Adrenal gland (tissue), 5 donors: ENCODE results near the gene SDK1.

Experiments used
- POLR2A ChIP-seq, 2 donors: fragments of 450-650 bp; IDR thresholded peaks; one replicate each; pipeline ENCODE4 v1.6.1; 2017; ENCODE audit warnings: antibody characterized with exemption in 2 of 2, mild to moderate bottlenecking in 2 of 2, moderate library complexity in 1 of 2
- TF ChIP-seq, protein P1 (sequence below), 6 experiments: fragments of 450-650 bp in 4 of 6; fragments of 200-600 bp in 2 of 6; sonication (generic) in 1 of 6; IDR thresholded peaks; 1 replicate in 5 of 6; 2 replicates in 1 of 6; pipeline versions ENCODE4 v1.5.1 to v1.8.0; 2016 to 2021; ENCODE audit warnings: antibody characterized with exemption in 6 of 6, mild to moderate bottlenecking in 2 of 6, moderate library complexity in 1 of 6
- donor health status: DM: no; HTN: no; CAD: no.

DNA sequence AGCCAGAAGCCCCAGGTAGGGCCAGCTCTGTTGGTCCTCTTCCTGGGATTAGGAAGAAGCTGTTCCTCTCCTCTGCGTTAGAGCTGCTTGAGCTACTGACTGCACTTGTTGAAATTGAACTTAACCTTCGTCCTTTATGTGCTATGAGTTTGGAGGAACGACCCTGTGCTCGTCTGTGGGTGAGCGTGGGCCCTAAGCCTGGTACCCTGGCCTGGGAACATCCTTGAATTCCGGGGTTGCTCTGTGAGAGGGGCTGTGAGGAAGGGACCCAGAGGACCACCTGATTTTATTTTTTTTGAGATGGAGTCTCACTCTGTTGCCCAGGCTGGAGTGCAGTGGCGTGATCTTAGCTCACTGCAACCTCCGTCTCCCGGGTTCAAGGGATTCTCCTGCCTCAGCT, 933.8 kb downstream of the SDK1 start:
- TF ChIP-seq, protein P1, sequence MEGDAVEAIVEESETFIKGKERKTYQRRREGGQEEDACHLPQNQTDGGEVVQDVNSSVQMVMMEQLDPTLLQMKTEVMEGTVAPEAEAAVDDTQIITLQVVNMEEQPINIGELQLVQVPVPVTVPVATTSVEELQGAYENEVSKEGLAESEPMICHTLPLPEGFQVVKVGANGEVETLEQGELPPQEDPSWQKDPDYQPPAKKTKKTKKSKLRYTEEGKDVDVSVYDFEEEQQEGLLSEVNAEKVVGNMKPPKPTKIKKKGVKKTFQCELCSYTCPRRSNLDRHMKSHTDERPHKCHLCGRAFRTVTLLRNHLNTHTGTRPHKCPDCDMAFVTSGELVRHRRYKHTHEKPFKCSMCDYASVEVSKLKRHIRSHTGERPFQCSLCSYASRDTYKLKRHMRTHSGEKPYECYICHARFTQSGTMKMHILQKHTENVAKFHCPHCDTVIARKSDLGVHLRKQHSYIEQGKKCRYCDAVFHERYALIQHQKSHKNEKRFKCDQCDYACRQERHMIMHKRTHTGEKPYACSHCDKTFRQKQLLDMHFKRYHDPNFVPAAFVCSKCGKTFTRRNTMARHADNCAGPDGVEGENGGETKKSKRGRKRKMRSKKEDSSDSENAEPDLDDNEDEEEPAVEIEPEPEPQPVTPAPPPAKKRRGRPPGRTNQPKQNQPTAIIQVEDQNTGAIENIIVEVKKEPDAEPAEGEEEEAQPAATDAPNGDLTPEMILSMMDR (IDR thresholded peaks at IDR 0.05), result no peak
- no peak for TF ChIP-seq POLR2A (IDR thresholded peaks at IDR 0.05)
